Sigmoid colon (tissue), 7 donors: ENCODE measurements around the gene CHCHD5. TPM values are rescaled to one million over a fixed set of nuclear protein-coding genes. Genes with fewer than 3 reads are reported as not detected.
"Not testable (repeated sequence)": the region's sequence is repeated elsewhere in the genome, so short reads cannot be mapped to it uniquely, and the experiment has no call there.

Source experiments
- DNase-seq: peaks from one replicate; pipeline ENCODE4 v3.0.0-alpha.2; 2019
- H3K27ac ChIP-seq, 4 donors: fragments of 200-600 bp; sonication (generic); one replicate each; pipeline ENCODE4 v1.5.1; 2016 to 2019; ENCODE audit warnings: mild to moderate bottlenecking in 1 of 4
- H3K27me3 ChIP-seq, 3 donors: fragments of 200-600 bp; sonication (generic); one replicate each; pipeline ENCODE4 v1.5.1; 2019; ENCODE audit warnings: mild to moderate bottlenecking in 1 of 3
- H3K36me3 ChIP-seq, 4 donors: fragments of 200-600 bp; sonication (generic); one replicate each; pipeline ENCODE4 v1.5.1; 2016 to 2019
- H3K4me1 ChIP-seq, 4 donors: fragments of 200-600 bp; sonication (generic); one replicate each; pipeline ENCODE4 v1.5.1; 2017 to 2019
- H3K4me3 ChIP-seq, 4 donors: fragments of 200-600 bp; sonication (generic); one replicate each; pipeline ENCODE4 v1.5.1; 2017 to 2019; ENCODE audit warnings: mild to moderate bottlenecking in 2 of 4, moderate library complexity in 1 of 4
- H3K9me3 ChIP-seq, 4 donors: fragments of 200-600 bp in 3 of 4; sonication (generic) in 3 of 4; one replicate each; pipeline versions ENCODE4 v1.5.1 to v1.6.1; 2013 to 2019
- EP300 ChIP-seq, 4 donors: sonication (generic); formaldehyde crosslinking; IDR thresholded peaks; one replicate each; pipeline ENCODE4 v1.6.1; 2017; ENCODE audit warnings: antibody characterized with exemption in 4 of 4
- POLR2A ChIP-seq, 2 donors: fragments of 450-650 bp; IDR thresholded peaks; one replicate each; pipeline ENCODE4 v1.6.1; 2016; ENCODE audit warnings: antibody characterized with exemption in 2 of 2, mild to moderate bottlenecking in 2 of 2, moderate library complexity in 2 of 2
- POLR2AphosphoS5 ChIP-seq, 4 donors: sonication (generic); formaldehyde crosslinking; IDR thresholded peaks; one replicate each; pipeline ENCODE4 v1.6.1; 2017; ENCODE audit warnings: antibody characterized with exemption in 4 of 4
- WGBS, 2 donors: extraction: QIAGEN DNeasy Blood & Tissue Kit; methylation state at CpG; one replicate each; pipeline ENCODE4 v1.1.7; 2013; 5-methylcytosine and 5-hydroxymethylcytosine counted together
- intact Hi-C: fragments of 100-400 bp; cut with DNase I; formaldehyde crosslinking; loops from one replicate; pipeline ENCODE4 v1.15.1; 2023
- polyA plus RNA-seq, 3 donors: library from polyadenylated mRNA; stranded (reverse); fragments of 200-250 nt; gene quantifications; one replicate each; pipeline ENCODE4 v1.2.3, GENCODE V29; 2013
- total RNA-seq, 4 donors: library from RNA; depleted of rRNA; stranded (reverse); fragments of >200 nt; gene quantifications; one replicate each; pipeline ENCODE4 v1.1.0, GENCODE V29; 2016
- TF ChIP-seq, protein P1 (sequence below), 4 experiments: fragments of 450-650 bp in 3 of 4; fragments of 200-600 bp in 1 of 4; IDR thresholded peaks; one replicate each; pipeline ENCODE4 v1.5.1; 2016 to 2019; ENCODE audit warnings: antibody characterized with exemption in 4 of 4, mild to moderate bottlenecking in 3 of 4, moderate library complexity in 2 of 4
- donor health status: healthy with polysubstance abuse.
- donor health status: Bipolar disorder and iron deficiency.
- donor health status: healthy.

Gene CHCHD5
- total and polyA plus RNA-seq, 7 donors = 13.8 to 62.5 (median 36.4) TPM

DNA sequence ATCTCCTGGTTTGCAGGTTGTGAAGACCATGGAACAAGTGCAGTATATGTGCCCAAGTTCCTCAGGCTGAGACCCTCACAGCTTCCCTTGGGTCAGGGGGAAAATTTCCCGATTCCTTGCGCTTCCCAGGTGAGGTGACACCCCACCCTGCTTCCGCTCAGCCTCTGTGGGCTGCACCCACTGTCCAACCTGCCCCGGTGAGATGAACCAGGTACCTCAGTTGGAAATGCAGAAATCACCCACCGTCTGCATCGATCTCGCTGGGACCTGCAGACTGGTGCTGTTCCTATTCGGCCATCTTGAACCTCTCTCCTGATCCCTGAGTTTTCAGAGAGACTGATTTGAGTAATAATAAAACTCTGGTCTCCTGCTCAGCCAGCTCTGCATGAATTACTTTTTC is 30.6 kb downstream of the CHCHD5 start:
- no peak overlapping the region for H3K27ac ChIP-seq
- no peaks in the 10 kb centered on the region for H3K36me3 ChIP-seq
- H3K4me3 ChIP-seq = no peak overlapping the region
- no peaks in the 10 kb centered on the region for H3K4me1 ChIP-seq
- WGBS, 2 donors = 97% methylated on average over 8 of the region's 8 CpGs
- TF ChIP-seq POLR2AphosphoS5 (IDR thresholded peaks at IDR 0.05) (no peak), POLR2A (IDR thresholded peaks at IDR 0.05) (no peak), EP300 (IDR thresholded peaks at IDR 0.05) (no peak)
- TF ChIP-seq, protein P1, sequence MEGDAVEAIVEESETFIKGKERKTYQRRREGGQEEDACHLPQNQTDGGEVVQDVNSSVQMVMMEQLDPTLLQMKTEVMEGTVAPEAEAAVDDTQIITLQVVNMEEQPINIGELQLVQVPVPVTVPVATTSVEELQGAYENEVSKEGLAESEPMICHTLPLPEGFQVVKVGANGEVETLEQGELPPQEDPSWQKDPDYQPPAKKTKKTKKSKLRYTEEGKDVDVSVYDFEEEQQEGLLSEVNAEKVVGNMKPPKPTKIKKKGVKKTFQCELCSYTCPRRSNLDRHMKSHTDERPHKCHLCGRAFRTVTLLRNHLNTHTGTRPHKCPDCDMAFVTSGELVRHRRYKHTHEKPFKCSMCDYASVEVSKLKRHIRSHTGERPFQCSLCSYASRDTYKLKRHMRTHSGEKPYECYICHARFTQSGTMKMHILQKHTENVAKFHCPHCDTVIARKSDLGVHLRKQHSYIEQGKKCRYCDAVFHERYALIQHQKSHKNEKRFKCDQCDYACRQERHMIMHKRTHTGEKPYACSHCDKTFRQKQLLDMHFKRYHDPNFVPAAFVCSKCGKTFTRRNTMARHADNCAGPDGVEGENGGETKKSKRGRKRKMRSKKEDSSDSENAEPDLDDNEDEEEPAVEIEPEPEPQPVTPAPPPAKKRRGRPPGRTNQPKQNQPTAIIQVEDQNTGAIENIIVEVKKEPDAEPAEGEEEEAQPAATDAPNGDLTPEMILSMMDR (IDR thresholded peaks at IDR 0.05) = no peak
- peak; percentile 30 for DNase-seq
- H3K27me3 ChIP-seq = no peaks in the 10 kb centered on the region
- intact Hi-C loops = no loop called here
- H3K9me3 ChIP-seq = no peaks in the 10 kb centered on the region

GRCh38 chr2:112615798-112616197 is 31.4 kb downstream of the CHCHD5 start:
- H3K9me3 ChIP-seq, H3K36me3 ChIP-seq, DNase-seq, H3K4me1 ChIP-seq, H3K27me3 ChIP-seq, H3K4me3 ChIP-seq, intact Hi-C loops, H3K27ac ChIP-seq: not testable (repeated sequence)
- 90 to 93% methylated on average over 2 of the region's 2 CpGs for WGBS, 2 donors

DNA sequence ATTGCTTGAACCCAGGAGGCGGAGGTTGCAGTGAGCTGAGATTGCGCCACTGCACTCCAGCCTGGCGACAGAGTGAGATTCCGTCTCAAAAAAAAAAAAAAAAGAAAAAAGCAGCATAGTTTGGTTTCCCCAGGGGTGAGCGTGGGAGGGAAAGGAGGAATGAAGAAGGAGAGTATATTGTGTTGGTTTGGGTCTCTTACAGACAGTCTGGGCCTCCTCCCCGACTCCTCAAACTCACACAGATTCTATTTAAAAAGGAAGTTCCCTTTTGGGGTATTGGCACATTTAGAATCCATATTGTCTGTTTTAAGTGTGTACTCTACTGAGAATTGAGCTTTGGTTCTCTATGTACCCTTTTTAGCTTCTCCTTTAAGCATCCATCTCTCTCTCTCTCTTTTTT is 34.0 kb downstream of the CHCHD5 start:
- Histone ChIP-seq H3K4me3 (no peak overlapping the region), H3K27ac (no peak overlapping the region), H3K4me1 (no peaks in the 10 kb centered on the region), H3K9me3 (no peaks in the 10 kb centered on the region), H3K27me3 (no peaks in the 10 kb centered on the region), H3K36me3 (no peaks in the 10 kb centered on the region)
- 85 to 88% methylated on average over 6 of the region's 6 CpGs for WGBS, 2 donors
- TF ChIP-seq POLR2A (IDR thresholded peaks at IDR 0.05) (no peak), EP300 (IDR thresholded peaks at IDR 0.05) (no peak), POLR2AphosphoS5 (IDR thresholded peaks at IDR 0.05) (no peak)
- TF ChIP-seq, protein P1 (IDR thresholded peaks at IDR 0.05) = no peak
- intact Hi-C loops = no loop called here
- DNase-seq = peak; percentile 11

GRCh38 chr2:112621790-112622527 is 37.5 kb downstream of the CHCHD5 start:
- no peak overlapping the region for H3K4me3 ChIP-seq
- H3K4me1 ChIP-seq = peaks cover 0 to 7% (median 6%) of the 10 kb centered on the region in 4 donors
- no peak for TF ChIP-seq POLR2A (IDR thresholded peaks at IDR 0.05)
- no peak for TF ChIP-seq POLR2AphosphoS5 (IDR thresholded peaks at IDR 0.05)
- TF ChIP-seq, protein P1 (IDR thresholded peaks at IDR 0.05) = no peak
- TF ChIP-seq EP300 (IDR thresholded peaks at IDR 0.05) = no peak
- H3K9me3 ChIP-seq = no peaks in the 10 kb centered on the region
- H3K27me3 ChIP-seq = no peaks in the 10 kb centered on the region
- no peaks in the 10 kb centered on the region for H3K36me3 ChIP-seq
- DNase-seq = peak; percentile 34
- intact Hi-C loops = loop anchor here (10.0 kb wide), 1 partner anchor 323 kb away; no protein-coding TSS in a partner anchor
- WGBS, 2 donors = 94 to 96% methylated on average over 22 of the region's 22 CpGs
- peak overlapping the region in 1 of 4 donors; percentile 19 for H3K27ac ChIP-seq

GRCh38 chr2:112622528-112622849 is 38.1 kb downstream of the CHCHD5 start:
- Histone ChIP-seq H3K36me3 (no peaks in the 10 kb centered on the region), H3K9me3 (no peaks in the 10 kb centered on the region), H3K4me1 (peaks cover 0 to 8% (median 7%) of the 10 kb centered on the region in 4 donors), H3K4me3 (no peak overlapping the region), H3K27ac (no peak overlapping the region), H3K27me3 (no peaks in the 10 kb centered on the region)
- intact Hi-C loops = loop anchor here (10.0 kb wide), 1 partner anchor 322 kb away; no protein-coding TSS in a partner anchor
- DNase-seq = peak; percentile 50
- 67 to 70% methylated on average over 3 of the region's 3 CpGs for WGBS, 2 donors
- TF ChIP-seq POLR2AphosphoS5 (IDR thresholded peaks at IDR 0.05) (peak in 1 of 4 donors; percentile 29), POLR2A (IDR thresholded peaks at IDR 0.05) (no peak)
